ENCODE data around the gene CHRNA5.

CHRNA5 gene

GRCh38 chr15:78620527-78621421 lies 55.5 kb downstream of the CHRNA5 start, which contains the start of gene CHRNA3:
Gene CHRNA3 (minus strand): TSS chr15:78620996. CDS start chr15:78620794, 202 bp downstream.
- no peak for DNase-seq (ENCODE audit: extremely low read depth, low read depth)
- TF ChIP-seq CTCF (IDR thresholded peaks at IDR 0.05; ENCODE audit: low read depth, low read length): no peak

- no peak for TF ChIP-seq CTCF (IDR thresholded peaks at IDR 0.05; ENCODE audit: low read depth, low read length)
- DNase-seq (ENCODE audit: extremely low read depth, low read depth): no peak
Observed at GRCh38 chr15:78621810-78622402, 56.6 kb downstream of the CHRNA5 start.

- no peak for DNase-seq (ENCODE audit: extremely low read depth, low read depth)
- no peak for TF ChIP-seq CTCF (IDR thresholded peaks at IDR 0.05; ENCODE audit: low read depth, low read length)
Observed at GRCh38 chr15:78623786-78624497, 58.6 kb downstream of the CHRNA5 start.

- DNase-seq (ENCODE audit: extremely low read depth, low read depth): no peak
- no peak for TF ChIP-seq CTCF (IDR thresholded peaks at IDR 0.05; ENCODE audit: low read depth, low read length)
Observed at GRCh38 chr15:78624651-78625590, 59.6 kb downstream of the CHRNA5 start.

- DNase-seq (ENCODE audit: extremely low read depth, low read depth): no peak
- TF ChIP-seq CTCF (IDR thresholded peaks at IDR 0.05; ENCODE audit: low read depth, low read length): no peak
Observed at GRCh38 chr15:78625606-78626280, 60.4 kb downstream of the CHRNA5 start.

GRCh38 chr15:78626381-78626995 lies 61.2 kb downstream of the CHRNA5 start:
- no peak for TF ChIP-seq CTCF (IDR thresholded peaks at IDR 0.05; ENCODE audit: low read depth, low read length)
- DNase-seq (ENCODE audit: extremely low read depth, low read depth): no peak
